ENCODE data around the gene TAGAP.

The TAGAP gene

DNA sequence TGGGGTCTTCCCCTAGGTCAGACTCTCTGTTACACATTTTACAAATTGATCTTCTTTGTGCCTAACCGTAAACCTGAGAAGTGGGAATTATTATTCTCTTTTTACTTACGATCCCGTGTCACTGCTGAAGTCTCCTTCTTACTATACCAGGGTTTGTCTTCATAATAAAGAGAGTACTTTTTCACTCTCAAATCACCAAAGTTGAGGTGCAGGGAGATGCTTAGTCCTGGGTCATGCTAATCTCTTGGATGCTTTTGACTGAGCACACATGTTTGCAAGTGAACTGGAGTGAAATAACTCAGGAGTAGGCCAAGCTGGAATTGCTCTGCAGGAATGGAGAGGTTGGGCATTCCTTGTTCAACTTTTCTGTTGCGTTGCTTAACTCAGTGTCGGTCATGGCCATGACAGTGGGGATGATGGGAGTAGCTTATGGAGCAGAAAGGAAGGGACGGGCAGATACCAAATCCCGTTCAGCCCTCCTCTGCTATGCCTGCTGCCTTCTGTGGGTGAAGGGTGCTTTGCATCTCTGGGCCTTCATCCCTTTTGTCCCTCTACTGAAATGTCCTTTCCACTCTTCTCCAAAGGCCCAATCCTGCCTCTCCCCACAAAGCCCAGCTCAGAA, 15.2 kb upstream of the TAGAP start:
- TF ChIP-seq, protein P1, sequence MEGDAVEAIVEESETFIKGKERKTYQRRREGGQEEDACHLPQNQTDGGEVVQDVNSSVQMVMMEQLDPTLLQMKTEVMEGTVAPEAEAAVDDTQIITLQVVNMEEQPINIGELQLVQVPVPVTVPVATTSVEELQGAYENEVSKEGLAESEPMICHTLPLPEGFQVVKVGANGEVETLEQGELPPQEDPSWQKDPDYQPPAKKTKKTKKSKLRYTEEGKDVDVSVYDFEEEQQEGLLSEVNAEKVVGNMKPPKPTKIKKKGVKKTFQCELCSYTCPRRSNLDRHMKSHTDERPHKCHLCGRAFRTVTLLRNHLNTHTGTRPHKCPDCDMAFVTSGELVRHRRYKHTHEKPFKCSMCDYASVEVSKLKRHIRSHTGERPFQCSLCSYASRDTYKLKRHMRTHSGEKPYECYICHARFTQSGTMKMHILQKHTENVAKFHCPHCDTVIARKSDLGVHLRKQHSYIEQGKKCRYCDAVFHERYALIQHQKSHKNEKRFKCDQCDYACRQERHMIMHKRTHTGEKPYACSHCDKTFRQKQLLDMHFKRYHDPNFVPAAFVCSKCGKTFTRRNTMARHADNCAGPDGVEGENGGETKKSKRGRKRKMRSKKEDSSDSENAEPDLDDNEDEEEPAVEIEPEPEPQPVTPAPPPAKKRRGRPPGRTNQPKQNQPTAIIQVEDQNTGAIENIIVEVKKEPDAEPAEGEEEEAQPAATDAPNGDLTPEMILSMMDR (IDR thresholded peaks at IDR 0.05; ENCODE audit: control insufficient read depth, insufficient read depth, low read depth, low read length, missing control alignments) = no peak
- DNase-seq (ENCODE audit: low read depth) = no peak
- no peak overlapping the region for H3K4me3 ChIP-seq (ENCODE audit: control insufficient read depth, low read depth, low read length)

DNA sequence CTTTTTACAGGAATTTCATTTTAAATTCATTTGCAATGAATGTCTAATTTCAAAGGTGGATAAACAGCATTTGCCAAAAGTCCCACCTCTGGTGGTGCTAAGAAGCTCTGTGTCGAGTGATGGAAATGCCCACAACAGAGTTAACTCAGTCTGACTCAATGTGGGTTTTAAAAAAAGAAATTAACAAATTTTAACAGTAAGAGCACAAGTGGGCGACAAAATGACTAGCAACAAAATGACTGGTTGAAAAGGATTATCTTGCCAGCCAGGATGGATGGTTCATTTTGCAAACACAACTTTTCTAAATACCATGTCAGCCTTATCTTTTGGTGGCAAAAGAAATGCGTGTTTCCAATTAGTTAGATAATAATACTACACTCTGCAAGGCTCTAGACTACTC, 14.3 kb upstream of the TAGAP start:
- DNase-seq (ENCODE audit: low read depth) = no peak
- H3K4me3 ChIP-seq (ENCODE audit: control insufficient read depth, low read depth, low read length) = no peak overlapping the region
- TF ChIP-seq, protein P1 (IDR thresholded peaks at IDR 0.05; ENCODE audit: control insufficient read depth, insufficient read depth, low read depth, low read length, missing control alignments) = no peak

DNA sequence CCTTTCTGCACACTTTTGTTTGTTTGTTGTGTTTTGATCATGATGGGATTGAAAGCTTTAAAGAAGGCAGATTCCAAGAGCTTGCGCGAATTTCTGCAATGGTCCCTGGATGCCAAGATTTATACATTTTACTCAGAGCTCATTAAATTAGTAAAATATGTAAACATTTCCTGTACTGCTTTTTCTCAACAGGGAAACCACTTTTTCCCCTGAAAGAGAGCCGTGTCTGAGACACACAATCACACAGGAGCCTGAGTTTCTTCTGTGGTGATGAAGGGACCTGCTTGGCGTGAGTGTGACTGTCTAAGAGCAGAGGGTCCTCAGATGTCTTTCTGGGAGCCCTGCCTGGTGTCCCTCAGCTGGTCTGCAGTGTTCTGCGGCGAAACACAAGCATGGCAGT, 12.1 kb upstream of the TAGAP start:
- H3K4me3 ChIP-seq (ENCODE audit: control insufficient read depth, low read depth, low read length) = no peak overlapping the region
- TF ChIP-seq, protein P1 (IDR thresholded peaks at IDR 0.05; ENCODE audit: control insufficient read depth, insufficient read depth, low read depth, low read length, missing control alignments) = no peak
- DNase-seq (ENCODE audit: low read depth) = no peak

DNA sequence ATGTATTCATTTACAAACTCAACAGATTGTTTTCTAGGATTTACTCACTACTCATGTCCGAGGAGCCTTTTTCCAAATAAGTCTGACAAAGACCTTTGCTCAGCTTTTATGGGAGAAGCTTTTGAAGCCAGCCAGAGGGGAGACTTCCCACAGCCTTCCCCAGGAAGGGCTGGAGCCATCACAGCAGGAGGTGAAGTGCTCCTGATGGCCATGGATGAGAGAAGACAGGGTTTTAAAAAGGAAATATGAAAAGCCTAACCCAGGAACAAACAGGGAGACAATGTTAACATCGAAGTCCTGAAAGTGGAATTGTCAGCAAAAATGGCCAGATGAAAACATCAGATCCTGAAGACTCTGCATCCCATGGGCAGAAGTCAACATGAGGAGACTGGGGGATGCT, 11.6 kb upstream of the TAGAP start:
- DNase-seq (ENCODE audit: low read depth) = no peak
- H3K4me3 ChIP-seq (ENCODE audit: control insufficient read depth, low read depth, low read length) = no peak overlapping the region
- TF ChIP-seq, protein P1 (IDR thresholded peaks at IDR 0.05; ENCODE audit: control insufficient read depth, insufficient read depth, low read depth, low read length, missing control alignments) = no peak

DNA sequence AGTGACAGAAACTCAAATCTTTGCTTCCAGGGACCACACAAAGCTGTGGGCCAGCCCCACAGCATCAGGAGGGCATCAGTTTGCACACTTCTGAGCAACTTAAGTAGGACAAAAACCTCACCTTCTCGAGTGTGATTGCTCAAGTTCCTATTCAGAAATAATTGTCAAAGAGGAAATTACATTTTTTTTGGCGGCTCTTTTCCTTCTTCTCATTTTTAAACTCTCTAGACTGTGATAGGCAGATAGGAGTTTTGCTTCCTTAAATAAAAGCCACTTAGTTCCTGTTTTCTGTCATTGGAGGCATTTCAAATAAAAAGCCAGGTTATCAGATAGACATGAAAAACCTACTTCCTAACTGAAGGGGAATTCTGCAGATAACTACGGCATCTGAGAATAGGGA, 11.2 kb upstream of the TAGAP start:
- TF ChIP-seq, protein P1 (IDR thresholded peaks at IDR 0.05; ENCODE audit: control insufficient read depth, insufficient read depth, low read depth, low read length, missing control alignments) = no peak
- H3K4me3 ChIP-seq (ENCODE audit: control insufficient read depth, low read depth, low read length) = no peak overlapping the region
- DNase-seq (ENCODE audit: low read depth) = no peak

DNA sequence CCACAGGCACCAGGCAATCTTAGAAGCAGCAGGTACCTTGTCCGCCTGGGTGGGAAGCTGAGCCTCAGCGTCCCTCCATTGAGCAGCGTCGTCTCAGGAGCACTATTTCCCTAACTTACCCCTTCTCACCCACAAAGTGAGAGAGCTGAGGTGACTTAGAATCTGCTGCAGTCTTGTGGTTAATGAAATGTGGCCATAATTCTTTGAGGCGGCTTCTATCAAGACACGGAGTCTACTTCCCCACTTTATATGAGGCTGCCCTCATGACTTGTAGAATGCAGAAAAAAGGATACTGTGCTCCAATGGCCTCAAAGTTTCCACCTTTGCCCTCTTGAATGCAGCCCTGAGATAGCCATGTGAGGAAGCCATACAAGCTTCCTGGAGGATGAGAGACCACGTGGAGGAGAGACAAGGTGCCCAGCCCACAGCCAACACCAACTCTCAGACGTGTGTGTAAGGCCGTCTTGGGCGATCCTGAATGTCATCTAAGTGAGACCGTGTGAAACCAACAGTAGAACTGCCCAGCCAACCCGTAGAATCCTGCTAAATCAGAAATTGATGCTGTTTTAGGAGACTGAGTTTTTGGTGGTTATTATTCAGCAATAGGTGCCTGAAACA, 9.1 kb upstream of the TAGAP start:
- TF ChIP-seq, protein P1 (IDR thresholded peaks at IDR 0.05; ENCODE audit: control insufficient read depth, insufficient read depth, low read depth, low read length, missing control alignments) = no peak

More for the DNA sequence above, 9.1 kb upstream of the TAGAP start:
- no peak overlapping the region for H3K4me3 ChIP-seq (ENCODE audit: control insufficient read depth, low read depth, low read length)
- DNase-seq (ENCODE audit: low read depth) = no peak
